OCI-LY7 (cell line): ENCODE measurements around the gene ANO6.

Source experiments
- CTCF ChIP-seq: fragments of 200-600 bp; sonication (generic); conservative IDR thresholded peaks from 2 replicates; pipeline ENCODE4 v1.5.1; 2014; ENCODE audit warnings: mild to moderate bottlenecking, antibody characterized with exemption, low read length, moderate library complexity, mixed read lengths
- EZH2phosphoT487 ChIP-seq: fragments of 200-600 bp; sonication (generic); IDR thresholded peaks from 2 replicates; pipeline ENCODE4 v1.6.1; 2018; ENCODE audit warnings: low read depth, borderline replicate concordance, mild to moderate bottlenecking, mixed run types, antibody characterized with exemption, low read length, moderate library complexity, mixed read lengths

GRCh38 chr12:45248095-45248494 is 32.2 kb downstream of the ANO6 start:
- TF ChIP-seq CTCF (no peak), EZH2phosphoT487 (no peak)
